DMS 273 treated with DMSO at 0.1 percent for 48 hours (cell line): ENCODE measurements around the gene AGR3.

Experiments
- DNase-seq: peaks from one replicate; lab custom pipeline; 2025; lab: John Stamatoyannopoulos, UW

Gene AGR3

GRCh38 chr7:16881844-16882243, at the start of gene AGR3:
Gene AGR3, minus strand, starts transcription at chr7:16881983. Its CDS starts 3,365 bp downstream, at chr7:16878618.
- no peak for DNase-seq

GRCh38 chr7:16930946-16931345, 49.2 kb upstream of the AGR3 start:
- no peak for DNase-seq

- DNase-seq, result no peak
Observed at GRCh38 chr7:16929146-16929762, 47.5 kb upstream of the AGR3 start.

GRCh38 chr7:16926861-16927260, 45.1 kb upstream of the AGR3 start:
- DNase-seq, result no peak

- no peak for DNase-seq
Observed at GRCh38 chr7:16926283-16926682, 44.5 kb upstream of the AGR3 start.

- no peak for DNase-seq
Observed at GRCh38 chr7:16925609-16926008, 43.8 kb upstream of the AGR3 start.

GRCh38 chr7:16923019-16923418, 41.2 kb upstream of the AGR3 start:
- no peak for DNase-seq

GRCh38 chr7:16921644-16922257, 40.0 kb upstream of the AGR3 start:
- DNase-seq, result no peak

GRCh38 chr7:16921151-16921550, 39.4 kb upstream of the AGR3 start:
- DNase-seq, result no peak

- DNase-seq, result no peak
Observed at GRCh38 chr7:16919440-16919839, 37.7 kb upstream of the AGR3 start.

GRCh38 chr7:16918288-16918895, 36.6 kb upstream of the AGR3 start:
- no peak for DNase-seq

- no peak for DNase-seq
Observed at GRCh38 chr7:16916738-16917137, 35.0 kb upstream of the AGR3 start.

- no peak for DNase-seq
Observed at GRCh38 chr7:16916105-16916639, 34.4 kb upstream of the AGR3 start.

GRCh38 chr7:16915405-16915804, 33.6 kb upstream of the AGR3 start:
- DNase-seq, result no peak

GRCh38 chr7:16914771-16915170, 33.0 kb upstream of the AGR3 start:
- no peak for DNase-seq

- no peak for DNase-seq
Observed at GRCh38 chr7:16913643-16914042, 31.9 kb upstream of the AGR3 start.

- no peak for DNase-seq
Observed at GRCh38 chr7:16912540-16912939, 30.8 kb upstream of the AGR3 start.

GRCh38 chr7:16908561-16908960, 26.8 kb upstream of the AGR3 start:
- DNase-seq, result no peak

GRCh38 chr7:16905300-16906044, 23.7 kb upstream of the AGR3 start:
- no peak for DNase-seq

GRCh38 chr7:16904076-16904475, 22.3 kb upstream of the AGR3 start:
- DNase-seq, result no peak

GRCh38 chr7:16900209-16900768, 18.5 kb upstream of the AGR3 start:
- no peak for DNase-seq
